Measurements from ENCODE around the gene BICRAL. TPM values are rescaled to one million over a fixed set of nuclear protein-coding genes. Genes with fewer than 3 reads are reported as not detected.

Gene BICRAL
- total and polyA plus RNA-seq, 2 donors (not counting 3 experiments of a cell fraction or from before 2014, with no cell fraction given): 5.6 to 6.8 TPM

- Histone ChIP-seq H3K9me3 (replicated peaks; ENCODE audit: control insufficient read depth, insufficient read depth, low read length) (no peaks in the 10 kb centered on the region), H3K4me3 (replicated peaks in 1 of 3; ENCODE audit: insufficient read depth in 1 of 3, low read depth in 1 of 3, low read length in 3 of 3) (peak within 1 kb of the TSS; percentile 84 to 92 (median 90)), H3K9ac (replicated peaks; ENCODE audit: extremely low read depth, insufficient read depth, low read length) (peak within 1 kb of the TSS; percentile 94), H3K36me3 (ENCODE audit: control insufficient read depth in 2 of 2, extremely low read depth in 1 of 2, insufficient read depth in 2 of 2, low read length in 2 of 2) (no peaks in the 10 kb centered on the region), H3K27me3 (ENCODE audit: control insufficient read depth in 2 of 2, insufficient read depth in 2 of 2, low read length in 2 of 2) (no peaks in the 10 kb centered on the region), H4K20me1 (replicated peaks; ENCODE audit: control insufficient read depth, extremely low read depth, insufficient read depth, low read length) (no peaks in the 10 kb centered on the region), H3K27ac (ENCODE audit: insufficient read depth, low read depth, low read length) (peak within 1 kb of the TSS; percentile 72), H3K79me2 (ENCODE audit: control insufficient read depth, insufficient read depth, low read length) (peaks cover 19% of the 10 kb centered on the region), H3K9me1 (replicated peaks; ENCODE audit: control insufficient read depth, extremely low read depth, insufficient read depth, low read length) (no peaks in the 10 kb centered on the region), H2AFZ (ENCODE audit: low read depth, low read length) (peak within 1 kb of the TSS; percentile 74), H3K4me1 (ENCODE audit: control insufficient read depth, extremely low read depth, insufficient read depth, low read length) (peaks cover 25% of the 10 kb centered on the region), H3K4me2 (ENCODE audit: insufficient read depth, low read length) (peak within 1 kb of the TSS; percentile 96)
- CTCF ChIA-PET: interaction anchor here (0.6 to 4.0 kb wide), 10 partner anchors 12 to 131 kb away, joined by 3 to 27 read pairs (median 4); partner anchors contain the start of gene BICRAL
- POLR2A ChIA-PET: interaction anchor here (0.6 to 2.8 kb wide), 11 partner anchors 12 to 181 kb away, joined by 3 to 39 read pairs (median 7); partner anchors contain the start of genes BICRAL and RPL7L1
- FAIRE-seq (peak; percentile 97), DNase-seq (ENCODE audit: low read depth, low spot score) (peak; percentile 98)
- no peak for TF ChIP-seq GATA2 (IDR thresholded peaks at IDR 0.05; ENCODE audit: insufficient read depth, insufficient read length, low read depth, low read length)
- TF ChIP-seq MYC (IDR thresholded peaks at IDR 0.05; ENCODE audit: low read depth, low read length): no peak
- TF ChIP-seq POLR2A (IDR thresholded peaks at IDR 0.05; ENCODE audit: low read depth, low read length): peak; percentile 97
- TF ChIP-seq, protein P1, sequence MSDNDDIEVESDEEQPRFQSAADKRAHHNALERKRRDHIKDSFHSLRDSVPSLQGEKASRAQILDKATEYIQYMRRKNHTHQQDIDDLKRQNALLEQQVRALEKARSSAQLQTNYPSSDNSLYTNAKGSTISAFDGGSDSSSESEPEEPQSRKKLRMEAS (IDR thresholded peaks at IDR 0.05; ENCODE audit: insufficient read depth, insufficient read length): peak; percentile 3
- TF ChIP-seq EZH2 (IDR thresholded peaks at IDR 0.05; ENCODE audit: borderline replicate concordance, low read depth, low read length, severe bottlenecking): no peak
- TF ChIP-seq POLR2AphosphoS5 (IDR thresholded peaks at IDR 0.05; ENCODE audit: insufficient read depth, low read depth, low read length): peak; percentile 91
- no peak for TF ChIP-seq FOS (IDR thresholded peaks at IDR 0.05; ENCODE audit: borderline replicate concordance, insufficient read depth, low read length)
- no peak for TF ChIP-seq CTCF (IDR thresholded peaks at IDR 0.05; ENCODE audit: extremely low read depth in 1 of 2, insufficient read depth in 1 of 2, low read depth in 1 of 2, low read length in 2 of 2)
- no peak for TF ChIP-seq JUN (IDR thresholded peaks at IDR 0.05; ENCODE audit: borderline replicate concordance, insufficient read depth, insufficient read length, low read depth)
- BruUV-seq (replicated peaks): TSS peak; percentile 67
- intact Hi-C loops (cut with micrococcal nuclease) (loop anchor here (1.0 to 5.0 kb wide), 6 partner anchors 20 to 428 kb away; partner anchors contain the start of genes BICRAL and RPL7L1), dilution Hi-C loops (cut with MboI; ENCODE audit: extremely low pct_ligation_motif_present, low sequenced_read_pairs) (no loop called here)
Measured at GRCh38 chr6:42745640-42746462, 36.0 kb upstream of the BICRAL start, which contains the start of gene TBCC. TSS of gene TBCC (minus strand) at chr6:42746103. CDS start at chr6:42746073, 30 bp downstream.

All from endothelial cell of umbilical vein (primary cell).